SK-N-SH treated with all-trans-retinoic acid at 6 μM for 48 hours (cell line): ENCODE results near the gene ARHGAP44.

ENCODE experiments used
- ATAC-seq: fragments of 200-7000 bp; cut with Tn5 transposase; 3 replicates; pipeline ENCODE4 v1.9.1; 2020; ENCODE audit warnings: mild to moderate bottlenecking, moderate library complexity
- ARNTL ChIP-seq: fragments of 450-650 bp; formaldehyde crosslinking; IDR thresholded peaks from 2 replicates; pipeline ENCODE4 v1.5.0; 2020; ENCODE audit warnings: low read depth, mild to moderate bottlenecking, moderate library complexity, borderline replicate concordance
- BACH2 ChIP-seq: fragments of 250-450 bp; sonication (Bioruptor Pico); IDR thresholded peaks from 2 replicates; pipeline ENCODE4 v1.9.0; 2021; ENCODE audit warnings: mild to moderate bottlenecking, borderline replicate concordance
- CSDC2 ChIP-seq: fragments of 250-450 bp; sonication (Bioruptor Pico); IDR thresholded peaks from 2 replicates; pipeline ENCODE4 v1.5.0; 2020; ENCODE audit warnings: mild to moderate bottlenecking, moderate library complexity
- CSRNP3 ChIP-seq: fragments of 250-450 bp; sonication (Bioruptor Pico); IDR thresholded peaks from 2 replicates; pipeline ENCODE4 v1.5.1; 2021; ENCODE audit warnings: mild to moderate bottlenecking, moderate library complexity
- ESRRG ChIP-seq: fragments of 250-450 bp; sonication (Bioruptor Pico); IDR thresholded peaks from 2 replicates; pipeline ENCODE4 v1.6.1; 2021; ENCODE audit warnings: mild to moderate bottlenecking
- GLIS3 ChIP-seq: fragments of 250-450 bp; sonication (Bioruptor Pico); IDR thresholded peaks from 2 replicates; pipeline ENCODE4 v1.5.0; 2020; ENCODE audit warnings: mild to moderate bottlenecking, moderate library complexity
- ISL1 ChIP-seq: fragments of 250-450 bp; sonication (Bioruptor Pico); IDR thresholded peaks from 2 replicates; pipeline ENCODE4 v2.1.2; 2022; ENCODE audit warnings: mild to moderate bottlenecking, moderate library complexity
- OSR1 ChIP-seq: fragments of 250-450 bp; sonication (Bioruptor Pico); IDR thresholded peaks from 2 replicates; pipeline ENCODE4 v1.8.0; 2022; ENCODE audit warnings: moderate library complexity, mild to moderate bottlenecking, inconsistent platforms
- PATZ1 ChIP-seq: fragments of 250-450 bp; sonication (Bioruptor Pico); IDR thresholded peaks from 2 replicates; pipeline ENCODE4 v1.8.0; 2020; ENCODE audit warnings: mild to moderate bottlenecking, moderate library complexity, borderline replicate concordance
- POU6F1 ChIP-seq: fragments of 250-450 bp; sonication (Bioruptor Pico); IDR thresholded peaks from 2 replicates; pipeline ENCODE4 v1.8.0; 2021; ENCODE audit warnings: low read depth, mild to moderate bottlenecking, moderate library complexity, borderline replicate concordance
- PPARA ChIP-seq: fragments of 250-450 bp; sonication (Bioruptor Pico); IDR thresholded peaks from 2 replicates; pipeline ENCODE4 v1.5.0; 2020; ENCODE audit warnings: mild to moderate bottlenecking, borderline replicate concordance
- RARB ChIP-seq: fragments of 250-450 bp; sonication (Bioruptor Pico); IDR thresholded peaks from 2 replicates; pipeline ENCODE4 v1.8.0; 2021; ENCODE audit warnings: mild to moderate bottlenecking, moderate library complexity
- SNAI2 ChIP-seq: fragments of 250-450 bp; sonication (Bioruptor Pico); IDR thresholded peaks from 2 replicates; pipeline ENCODE4 v1.5.0; 2020; ENCODE audit warnings: mild to moderate bottlenecking, moderate library complexity
- TCF4 ChIP-seq: fragments of 250-450 bp; sonication (Bioruptor Pico); IDR thresholded peaks from 2 replicates; pipeline ENCODE4 v1.8.0; 2021; ENCODE audit warnings: mild to moderate bottlenecking, moderate library complexity, borderline replicate concordance
- TOX ChIP-seq: fragments of 250-450 bp; sonication (Bioruptor Pico); IDR thresholded peaks from 2 replicates; pipeline ENCODE4 v1.8.0; 2021; ENCODE audit warnings: mild to moderate bottlenecking, moderate library complexity, borderline replicate concordance
- TSHZ2 ChIP-seq: fragments of 250-450 bp; sonication (Bioruptor Pico); IDR thresholded peaks from 2 replicates; pipeline ENCODE4 v1.5.0; 2020; ENCODE audit warnings: mild to moderate bottlenecking, moderate library complexity
- ZC3H10 ChIP-seq: fragments of 250-450 bp; sonication (Bioruptor Pico); IDR thresholded peaks from 2 replicates; pipeline ENCODE4 v1.5.1; 2021; ENCODE audit warnings: mild to moderate bottlenecking, moderate library complexity
- ZFP3 ChIP-seq: fragments of 250-450 bp; sonication (Bioruptor Pico); IDR thresholded peaks from 2 replicates; pipeline ENCODE4 v1.5.0; 2020; ENCODE audit warnings: mild to moderate bottlenecking, moderate library complexity
- ZFP30 ChIP-seq: fragments of 450-650 bp; formaldehyde crosslinking; IDR thresholded peaks from 2 replicates; pipeline ENCODE4 v1.5.0; 2022; ENCODE audit warnings: mild to moderate bottlenecking, moderate library complexity
- ZNF565 ChIP-seq: fragments of 450-650 bp; formaldehyde crosslinking; conservative IDR thresholded peaks from 2 replicates; pipeline ENCODE4 v1.5.0; 2020; ENCODE audit warnings: low read depth, mild to moderate bottlenecking, moderate library complexity
- ZNF70 ChIP-seq: fragments of 450-650 bp; formaldehyde crosslinking; IDR thresholded peaks from 2 replicates; pipeline ENCODE4 v1.5.0; 2020; ENCODE audit warnings: mild to moderate bottlenecking, moderate library complexity
- ZNF8 ChIP-seq: fragments of 450-650 bp; formaldehyde crosslinking; IDR thresholded peaks from 2 replicates; pipeline ENCODE4 v1.5.0; 2020; ENCODE audit warnings: mild to moderate bottlenecking, moderate library complexity

Gene ARHGAP44

GRCh38 chr17:12909511-12909910, 120.2 kb downstream of the ARHGAP44 start:
- TF ChIP-seq GLIS3 (no peak), BACH2 (CRISPR knock-in tag) (no peak), ZC3H10 (no peak), ISL1 (CRISPR knock-in tag) (no peak), SNAI2 (no peak), POU6F1 (CRISPR knock-in tag) (no peak), PATZ1 (CRISPR knock-in tag) (no peak), ZFP3 (CRISPR knock-in tag) (no peak), RARB (CRISPR knock-in tag) (no peak), ZNF70 (CRISPR knock-in tag) (no peak), ESRRG (CRISPR knock-in tag) (no peak), ZNF565 (CRISPR knock-in tag) (no peak), CSRNP3 (CRISPR knock-in tag) (no peak), CSDC2 (CRISPR knock-in tag) (no peak), ZNF8 (CRISPR knock-in tag) (no peak), TOX (CRISPR knock-in tag) (no peak), ZFP30 (CRISPR knock-in tag) (no peak), ARNTL (no peak), PPARA (CRISPR knock-in tag) (no peak), TSHZ2 (CRISPR knock-in tag) (no peak)
- ATAC-seq: no peak

- no peak for ATAC-seq
- TF ChIP-seq ZFP3 (CRISPR knock-in tag): no peak
Measured at GRCh38 chr17:12911239-12911638, 121.9 kb downstream of the ARHGAP44 start.

- ATAC-seq: no peak
- TF ChIP-seq ZNF565 (CRISPR knock-in tag) (no peak), TOX (CRISPR knock-in tag) (no peak), TCF4 (CRISPR knock-in tag) (no peak), ZNF8 (CRISPR knock-in tag) (no peak), BACH2 (CRISPR knock-in tag) (no peak), ZFP3 (CRISPR knock-in tag) (no peak), ZNF70 (CRISPR knock-in tag) (no peak), CSRNP3 (CRISPR knock-in tag) (no peak), OSR1 (CRISPR knock-in tag) (no peak), GLIS3 (no peak), ARNTL (no peak), TSHZ2 (CRISPR knock-in tag) (no peak), RARB (CRISPR knock-in tag) (no peak), SNAI2 (no peak)
- TF ChIP-seq, all 23 proteins: peak for 0
Measured at GRCh38 chr17:12917399-12917798, 128.1 kb downstream of the ARHGAP44 start.
